Measurements from ENCODE around the gene PNMA6E. TPM values are rescaled to one million over a fixed set of nuclear protein-coding genes. Genes with fewer than 3 reads are reported as not detected.

PNMA6E gene
- total RNA-seq, 4 donors from 2014 or later: not detected

- H3K4me3 ChIP-seq: no peak overlapping the region
- no peak for TF ChIP-seq POLR2A (IDR thresholded peaks at IDR 0.05)
- TF ChIP-seq CTCF (IDR thresholded peaks at IDR 0.05): no peak
- TF ChIP-seq EP300 (IDR thresholded peaks at IDR 0.05): no peak
Measured at GRCh38 chrX:153372949-153373348, 28.2 kb downstream of the PNMA6E start.

GRCh38 chrX:153371256-153371655 lies 29.9 kb downstream of the PNMA6E start:
- H3K4me3 ChIP-seq: no peak overlapping the region
- WGBS, 2 donors: 10 to 46% methylated on average over 3 of the region's 3 CpGs
- H3K27ac ChIP-seq: no peak overlapping the region
- H3K9me3 ChIP-seq: no peaks in the 10 kb centered on the region
- no peak for TF ChIP-seq POLR2A (IDR thresholded peaks at IDR 0.05)
- TF ChIP-seq EP300 (IDR thresholded peaks at IDR 0.05): no peak
- no peak for TF ChIP-seq CTCF (IDR thresholded peaks at IDR 0.05)
- H3K36me3 ChIP-seq: no peaks in the 10 kb centered on the region
- H3K27me3 ChIP-seq: no peaks in the 10 kb centered on the region
- no peak for DNase-seq (ENCODE audit: low spot score in 2 of 2)
- no peaks in the 10 kb centered on the region for H3K4me1 ChIP-seq

More at GRCh38 chrX:153372949-153373348, 28.2 kb downstream of the PNMA6E start:
- no peaks in the 10 kb centered on the region for H3K36me3 ChIP-seq
- H3K27ac ChIP-seq: no peak overlapping the region
- no peaks in the 10 kb centered on the region for H3K4me1 ChIP-seq
- H3K9me3 ChIP-seq: no peaks in the 10 kb centered on the region
- DNase-seq (ENCODE audit: low spot score in 2 of 2): no peak
- no peaks in the 10 kb centered on the region for H3K27me3 ChIP-seq

- Histone ChIP-seq H3K9me3 (no peaks in the 10 kb centered on the region), H3K36me3 (no peaks in the 10 kb centered on the region), H3K4me1 (no peaks in the 10 kb centered on the region), H3K4me3 (no peak overlapping the region), H3K27ac (no peak overlapping the region), H3K27me3 (no peaks in the 10 kb centered on the region)
- TF ChIP-seq EP300 (IDR thresholded peaks at IDR 0.05) (no peak), CTCF (IDR thresholded peaks at IDR 0.05) (no peak), POLR2A (IDR thresholded peaks at IDR 0.05) (no peak)
- DNase-seq (ENCODE audit: low spot score in 2 of 2): no peak
- WGBS, 2 donors: 69 to 79% methylated on average over 8 of the region's 8 CpGs
Measured at GRCh38 chrX:153370293-153371055, 30.7 kb downstream of the PNMA6E start.

- TF ChIP-seq CTCF (IDR thresholded peaks at IDR 0.05) (no peak), POLR2A (IDR thresholded peaks at IDR 0.05) (no peak), EP300 (IDR thresholded peaks at IDR 0.05) (no peak)
- no peak overlapping the region for H3K27ac ChIP-seq
- no peaks in the 10 kb centered on the region for H3K9me3 ChIP-seq
- no peak overlapping the region for H3K4me3 ChIP-seq
- DNase-seq (ENCODE audit: low spot score in 2 of 2): no peak
- no peaks in the 10 kb centered on the region for H3K4me1 ChIP-seq
- no peaks in the 10 kb centered on the region for H3K36me3 ChIP-seq
- 59 to 70% methylated on average over 5 of the region's 5 CpGs for WGBS, 2 donors
- H3K27me3 ChIP-seq: no peaks in the 10 kb centered on the region
Measured at GRCh38 chrX:153366878-153367538, 34.1 kb downstream of the PNMA6E start.

- Histone ChIP-seq H3K27ac (no peak overlapping the region), H3K4me3 (no peak overlapping the region), H3K9me3 (no peaks in the 10 kb centered on the region), H3K27me3 (no peaks in the 10 kb centered on the region), H3K4me1 (no peaks in the 10 kb centered on the region), H3K36me3 (no peaks in the 10 kb centered on the region)
- no peak for DNase-seq (ENCODE audit: low spot score in 2 of 2)
- 71 to 89% methylated on average over 3 of the region's 3 CpGs for WGBS, 2 donors
- TF ChIP-seq POLR2A (IDR thresholded peaks at IDR 0.05) (no peak), EP300 (IDR thresholded peaks at IDR 0.05) (no peak), CTCF (IDR thresholded peaks at IDR 0.05) (no peak)
Measured at GRCh38 chrX:153366119-153366518, 35.0 kb downstream of the PNMA6E start.
